ENCODE data around the gene SHLD2. TPM values are rescaled to one million over a fixed set of nuclear protein-coding genes. Genes with fewer than 3 reads are reported as not detected.
A peak's percentile ranks its signal among the peaks of the same experiment; 100 is the strongest.
"Not testable (repeated sequence)": the region's sequence is repeated elsewhere in the genome, so short reads cannot be mapped to it uniquely, and the experiment has no call there.

The SHLD2 gene
- total and polyA plus RNA-seq, 2 of the 13 experiments (the other 11 are each of a cell fraction or from before 2014, with no cell fraction given), result 25.7 to 53.7 TPM

GRCh38 chr10:87083576-87084290 is 11.3 kb upstream of the SHLD2 start:
- H3K4me3 ChIP-seq (replicated peaks in 1 of 3; ENCODE audit: insufficient read depth in 1 of 3, low read depth in 2 of 3, low read length in 3 of 3); H2AFZ ChIP-seq (ENCODE audit: low read length); in situ Hi-C loops (cut with HindIII; ENCODE audit: extremely low pct_ligation_motif_present, low pct_unique_long_range_greater_than_20kb); FAIRE-seq; intact Hi-C loops (cut with micrococcal nuclease; ENCODE audit: unreplicated experiment); H3K9me3 ChIP-seq (ENCODE audit: low read length); CTCF ChIA-PET (ENCODE audit: low intra/inter-chr PET ratio, low total read pairs); BruUV-seq (replicated peaks); H3K27me3 ChIP-seq (ENCODE audit: control insufficient read depth in 1 of 2, insufficient read depth in 2 of 2, low read length in 2 of 2); TF ChIP-seq FOXP1 (IDR thresholded peaks at IDR 0.05): not testable (repeated sequence)
- POLR2A ChIA-PET, result interaction anchor here (1.1 to 3.3 kb wide), 2 partner anchors 9 to 12 kb away, joined by 3 to 14 read pairs; no protein-coding TSS in a partner anchor
- DNase-seq (ENCODE audit: low spot score), result peak; percentile 66
- Histone ChIP-seq H3K79me2 (ENCODE audit: insufficient read depth, low read length) (peaks cover 76% of the 10 kb centered on the region), H3K4me1 (ENCODE audit: insufficient read depth, low read length) (peaks cover 71% of the 10 kb centered on the region), H3K4me2 (ENCODE audit: low read depth, low read length) (peak overlapping the region; percentile 45), H3K9ac (ENCODE audit: insufficient read depth, low read depth, low read length) (0 out of 2 replicates have a peak overlapping the region, but pooled peaks have one; percentile 29), H3K27ac (ENCODE audit: extremely low read length, insufficient read depth, low read length) (peak overlapping the region; percentile 67), H4K20me1 (ENCODE audit: insufficient read depth, low read length) (peaks cover 63% of the 10 kb centered on the region), H3K36me3 (replicated peaks in 1 of 2; ENCODE audit: control insufficient read depth in 1 of 2, insufficient read depth in 2 of 2, low read length in 2 of 2) (peaks cover 2 to 23% of the 10 kb centered on the region in 2 experiments; a peak in 4 of 5 replicates)
- 24% methylated on average over 5 of the region's 5 CpGs for WGBS (ENCODE audit: low lambda C conversion rate)
- peak; percentile 87 for ATAC-seq
- TF ChIP-seq SAP130 (CRISPR knock-in tag; IDR thresholded peaks at IDR 0.05; ENCODE audit: low read depth), result peak; percentile 65
- TF ChIP-seq NCOA2 (CRISPR knock-in tag; IDR thresholded peaks at IDR 0.05), result peak; percentile 18; the same call in 1 of the 2 replicates
- TF ChIP-seq POGZ (CRISPR knock-in tag; IDR thresholded peaks at IDR 0.05), result peak; percentile 34; the same call in 1 of the 2 replicates
- peak; percentile 54; the same call in 1 of the 2 replicates for TF ChIP-seq ZGPAT (CRISPR knock-in tag; IDR thresholded peaks at IDR 0.05)
- peak; percentile 65 for TF ChIP-seq PAXIP1 (CRISPR knock-in tag; conservative IDR thresholded peaks at IDR 0.05)
- TF ChIP-seq RBFOX2 (IDR thresholded peaks at IDR 0.05; ENCODE audit: low read depth, low read length), result peak; percentile 28; the same call in 1 of the 2 replicates
- TF ChIP-seq RXRB (CRISPR knock-in tag; IDR thresholded peaks at IDR 0.05; ENCODE audit: borderline replicate concordance), result 0 out of 2 replicates have a peak, but pooled peaks have one; percentile 47
- peak; percentile 12; the same call in 1 of the 2 replicates for TF ChIP-seq FOXP1 (CRISPR knock-in tag; IDR thresholded peaks at IDR 0.05)
- TF ChIP-seq GFI1 (CRISPR knock-in tag; IDR thresholded peaks at IDR 0.05; ENCODE audit: borderline replicate concordance), result peak; percentile 65; the same call in 1 of the 2 replicates
- peak; percentile 73 for TF ChIP-seq TEAD3 (CRISPR knock-in tag; optimal IDR thresholded peaks at IDR 0.05; ENCODE audit: borderline replicate concordance)
- peak; percentile 67 for TF ChIP-seq MED1 (CRISPR knock-in tag; IDR thresholded peaks at IDR 0.05)
- TF ChIP-seq SALL1 (CRISPR knock-in tag; IDR thresholded peaks at IDR 0.05), result peak; percentile 74
- TF ChIP-seq AHDC1 (CRISPR knock-in tag; IDR thresholded peaks at IDR 0.05; ENCODE audit: borderline replicate concordance), result peak; percentile 24; the same call in 1 of the 2 replicates
